Fibroblast of lung (primary cell): ENCODE results near the gene SEC14L3.

ENCODE experiments used
- EZH2 ChIP-seq: IDR thresholded peaks from 2 replicates; pipeline ENCODE4 v1.5.1; 2012; ENCODE audit warnings: low read length, control low read depth, mild to moderate bottlenecking; ENCODE audit errors: missing control alignments
- TF ChIP-seq, protein P1 (sequence below), 2 donors: IDR thresholded peaks in 1 of 2; conservative IDR thresholded peaks in 1 of 2; 1 replicate in 1 of 2; 2 replicates in 1 of 2; pipeline ENCODE4 v1.5.1; 2011 to 2012; ENCODE audit warnings: low read length in 2 of 2, control low read depth in 1 of 2, inconsistent platforms in 1 of 2, low read depth in 1 of 2, mild to moderate bottlenecking in 1 of 2

DNA sequence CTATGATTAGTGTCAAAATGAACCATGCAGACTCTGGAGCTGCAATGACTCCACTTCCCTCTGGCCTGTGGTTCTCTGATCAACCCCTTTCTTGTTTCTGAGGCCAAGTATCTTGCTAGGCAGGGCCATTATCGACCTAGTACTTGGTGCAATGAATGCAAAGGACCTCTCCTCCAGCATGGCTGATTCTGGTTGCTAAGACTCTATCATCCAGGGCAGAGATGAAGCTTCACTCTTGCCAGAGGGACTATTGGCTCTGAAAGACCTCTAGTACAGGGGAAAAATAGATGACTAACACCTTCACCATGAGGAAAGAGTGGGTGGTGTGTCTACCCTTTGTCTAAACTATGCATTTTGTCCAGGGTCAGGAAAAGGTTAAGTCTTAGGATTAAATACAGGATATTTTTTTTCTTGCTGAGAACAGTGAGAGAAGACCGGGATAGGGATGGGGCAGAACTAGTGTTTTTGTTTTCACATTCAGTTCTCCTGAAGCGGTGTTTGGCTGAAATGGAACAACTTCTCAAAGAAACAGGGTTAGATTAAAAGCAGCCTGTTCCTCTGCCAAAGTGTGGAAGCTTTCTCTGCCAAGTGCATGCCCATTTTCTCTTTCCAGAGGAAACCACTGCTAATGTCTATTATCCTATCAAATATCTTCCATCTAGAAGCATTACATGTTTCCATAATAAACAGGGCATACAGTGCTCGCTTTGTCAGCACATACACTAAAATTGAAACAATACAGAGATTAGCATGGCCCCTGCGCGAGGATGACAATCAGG is 51.3 kb downstream of the SEC14L3 start:
- TF ChIP-seq, protein P1, sequence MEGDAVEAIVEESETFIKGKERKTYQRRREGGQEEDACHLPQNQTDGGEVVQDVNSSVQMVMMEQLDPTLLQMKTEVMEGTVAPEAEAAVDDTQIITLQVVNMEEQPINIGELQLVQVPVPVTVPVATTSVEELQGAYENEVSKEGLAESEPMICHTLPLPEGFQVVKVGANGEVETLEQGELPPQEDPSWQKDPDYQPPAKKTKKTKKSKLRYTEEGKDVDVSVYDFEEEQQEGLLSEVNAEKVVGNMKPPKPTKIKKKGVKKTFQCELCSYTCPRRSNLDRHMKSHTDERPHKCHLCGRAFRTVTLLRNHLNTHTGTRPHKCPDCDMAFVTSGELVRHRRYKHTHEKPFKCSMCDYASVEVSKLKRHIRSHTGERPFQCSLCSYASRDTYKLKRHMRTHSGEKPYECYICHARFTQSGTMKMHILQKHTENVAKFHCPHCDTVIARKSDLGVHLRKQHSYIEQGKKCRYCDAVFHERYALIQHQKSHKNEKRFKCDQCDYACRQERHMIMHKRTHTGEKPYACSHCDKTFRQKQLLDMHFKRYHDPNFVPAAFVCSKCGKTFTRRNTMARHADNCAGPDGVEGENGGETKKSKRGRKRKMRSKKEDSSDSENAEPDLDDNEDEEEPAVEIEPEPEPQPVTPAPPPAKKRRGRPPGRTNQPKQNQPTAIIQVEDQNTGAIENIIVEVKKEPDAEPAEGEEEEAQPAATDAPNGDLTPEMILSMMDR (conservative IDR thresholded peaks at IDR 0.05 in 1 of 2, IDR thresholded peaks at IDR 0.05 in 1 of 2; ENCODE audit: low read depth in 1 of 2, low read length in 2 of 2) = no peak
- no peak for TF ChIP-seq EZH2
